ENCODE measurements around the gene THSD4.
"Not testable (repeated sequence)": the region's sequence is repeated elsewhere in the genome, so short reads cannot be mapped to it uniquely, and the experiment has no call there.

Gene THSD4

GRCh38 chr15:71125831-71126450, 10.7 kb downstream of the THSD4 start:
- no peak for DNase-seq

DNA sequence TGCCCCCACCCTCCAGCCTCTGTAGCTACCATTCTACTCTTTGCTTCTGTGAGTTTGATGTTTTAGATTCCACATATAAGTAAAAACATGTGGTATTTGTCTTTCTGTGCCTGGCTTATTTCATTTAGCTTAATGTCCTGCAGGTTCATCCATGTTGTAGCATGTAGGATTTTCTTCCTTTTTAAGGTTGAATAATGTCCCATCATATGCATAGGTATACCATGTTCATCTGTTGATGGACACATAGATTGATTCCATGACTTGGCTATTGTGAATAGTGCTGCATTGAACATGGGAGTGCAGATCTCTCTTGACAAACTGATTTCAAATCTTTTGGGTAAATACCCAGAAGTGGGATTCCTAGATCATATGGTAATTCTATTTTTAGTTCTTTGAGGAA, 11.8 kb downstream of the THSD4 start:
- DNase-seq = no peak

GRCh38 chr15:71128159-71128558, 12.9 kb downstream of the THSD4 start:
- not testable (repeated sequence) for DNase-seq

- DNase-seq = no peak
These were observed 13.8 kb downstream of the THSD4 start for GRCh38 chr15:71128939-71129562.

DNA sequence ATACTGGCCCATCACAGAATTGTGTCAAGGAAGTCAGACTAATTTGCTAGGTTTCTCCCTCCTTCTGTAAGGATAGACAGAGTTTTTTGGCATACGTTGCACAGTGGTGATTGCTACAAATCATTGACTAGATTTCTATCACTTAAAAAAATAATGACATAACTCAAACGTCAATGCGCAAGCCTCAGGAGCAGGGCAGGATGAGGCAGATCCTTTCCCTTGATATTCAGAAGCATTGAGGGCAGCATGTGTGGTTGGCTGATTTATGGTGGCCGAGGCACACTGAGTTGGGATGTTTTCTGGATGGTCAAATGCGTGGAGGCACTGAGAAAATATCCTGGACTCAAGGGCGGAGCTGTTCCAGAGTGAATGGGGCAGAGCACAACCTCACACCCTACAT, 14.4 kb downstream of the THSD4 start:
- DNase-seq = no peak

DNA sequence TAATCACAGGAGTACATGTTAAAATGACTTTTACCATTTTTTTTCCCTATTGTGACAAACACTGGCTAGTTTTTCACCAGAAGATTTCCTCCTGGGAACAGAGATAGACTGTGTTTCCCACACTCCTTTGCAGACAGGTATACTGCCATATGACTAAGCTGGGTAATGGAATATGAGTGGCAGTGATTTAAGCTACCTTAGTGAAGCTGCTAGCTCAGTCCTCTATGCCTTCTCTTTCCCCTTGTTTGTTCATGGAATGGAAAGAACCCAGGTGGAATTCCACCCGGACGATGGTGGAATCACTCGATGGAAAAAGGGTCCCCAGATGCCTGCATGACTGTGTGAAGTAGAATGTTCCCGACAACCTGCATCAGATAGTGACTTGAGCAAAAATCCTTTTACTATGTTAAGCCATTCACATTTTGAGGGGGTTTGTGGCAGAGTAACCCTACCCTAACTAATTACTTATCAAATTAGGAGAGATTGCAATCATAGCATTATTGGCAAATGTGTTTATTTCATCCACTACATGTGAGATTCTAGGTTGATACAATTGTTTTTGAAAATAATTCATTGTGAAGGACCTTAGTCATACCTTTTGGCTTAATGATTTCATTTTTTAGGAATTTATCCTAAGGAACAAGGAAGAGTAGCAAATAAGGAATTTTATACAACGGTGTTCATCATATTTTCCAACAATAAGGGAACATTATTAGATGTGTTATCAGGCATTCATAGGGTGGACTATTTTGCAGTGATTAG, 16.5 kb downstream of the THSD4 start:
- no peak for DNase-seq

GRCh38 chr15:71133747-71134472, 18.6 kb downstream of the THSD4 start:
- no peak for DNase-seq

DNA sequence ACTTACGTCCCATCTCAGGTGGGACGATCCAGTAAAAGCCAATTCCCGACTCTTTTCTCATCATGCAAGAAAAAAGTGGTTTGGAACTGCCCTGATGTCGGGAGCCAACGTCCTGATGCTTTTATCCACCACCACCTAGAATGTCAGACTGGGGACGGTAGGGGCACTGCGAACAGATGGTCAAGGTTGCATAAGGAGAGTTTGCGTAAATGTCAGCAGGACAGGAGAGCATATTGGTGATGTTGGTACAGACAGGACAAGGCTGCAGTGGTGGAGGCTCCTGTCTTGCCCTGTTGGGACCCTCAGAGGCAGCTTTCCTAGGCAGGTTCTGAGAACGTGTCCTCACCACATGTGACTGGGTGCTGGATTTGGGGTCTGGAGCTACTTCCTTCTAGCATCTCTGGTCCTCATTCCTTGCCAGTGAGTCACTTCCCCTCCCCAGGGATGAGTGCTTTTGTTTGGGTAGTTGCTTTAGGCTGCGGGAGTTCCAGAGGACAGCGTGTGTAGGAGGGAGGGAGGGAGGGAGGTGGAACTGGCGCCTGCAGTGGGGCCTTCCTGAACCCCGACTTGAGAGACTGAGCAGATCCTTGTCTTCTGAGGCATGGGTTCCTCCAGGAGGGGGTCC, 21.0 kb downstream of the THSD4 start:
- no peak for DNase-seq

GRCh38 chr15:71136793-71137518, 21.7 kb downstream of the THSD4 start:
- DNase-seq = no peak

- no peak for DNase-seq
These were observed 23.2 kb downstream of the THSD4 start for GRCh38 chr15:71138473-71138872.

GRCh38 chr15:71139241-71139640, 24.0 kb downstream of the THSD4 start:
- no peak for DNase-seq

DNA sequence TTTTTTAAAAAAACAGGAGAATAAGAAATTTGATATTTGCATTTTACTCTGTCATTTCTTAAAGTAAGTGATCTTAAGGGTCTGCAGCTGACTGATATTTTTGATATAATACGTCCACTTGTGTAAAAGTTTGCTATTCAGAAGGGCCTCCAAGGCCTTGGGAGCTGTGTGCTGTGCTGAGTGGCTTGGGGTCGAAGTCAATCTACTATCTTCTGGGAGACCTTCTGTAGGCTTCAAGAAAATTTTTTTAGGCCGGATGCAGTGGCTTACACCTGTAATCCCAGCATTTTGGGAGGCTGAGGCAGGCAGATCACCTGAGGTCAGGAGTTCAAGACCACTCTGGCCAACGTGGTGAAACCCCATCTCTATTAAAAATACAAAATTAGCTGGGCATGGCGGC, 26.3 kb downstream of the THSD4 start:
- no peak for DNase-seq

- DNase-seq = no peak
These were observed 27.5 kb downstream of the THSD4 start for GRCh38 chr15:71142780-71143179.

DNA sequence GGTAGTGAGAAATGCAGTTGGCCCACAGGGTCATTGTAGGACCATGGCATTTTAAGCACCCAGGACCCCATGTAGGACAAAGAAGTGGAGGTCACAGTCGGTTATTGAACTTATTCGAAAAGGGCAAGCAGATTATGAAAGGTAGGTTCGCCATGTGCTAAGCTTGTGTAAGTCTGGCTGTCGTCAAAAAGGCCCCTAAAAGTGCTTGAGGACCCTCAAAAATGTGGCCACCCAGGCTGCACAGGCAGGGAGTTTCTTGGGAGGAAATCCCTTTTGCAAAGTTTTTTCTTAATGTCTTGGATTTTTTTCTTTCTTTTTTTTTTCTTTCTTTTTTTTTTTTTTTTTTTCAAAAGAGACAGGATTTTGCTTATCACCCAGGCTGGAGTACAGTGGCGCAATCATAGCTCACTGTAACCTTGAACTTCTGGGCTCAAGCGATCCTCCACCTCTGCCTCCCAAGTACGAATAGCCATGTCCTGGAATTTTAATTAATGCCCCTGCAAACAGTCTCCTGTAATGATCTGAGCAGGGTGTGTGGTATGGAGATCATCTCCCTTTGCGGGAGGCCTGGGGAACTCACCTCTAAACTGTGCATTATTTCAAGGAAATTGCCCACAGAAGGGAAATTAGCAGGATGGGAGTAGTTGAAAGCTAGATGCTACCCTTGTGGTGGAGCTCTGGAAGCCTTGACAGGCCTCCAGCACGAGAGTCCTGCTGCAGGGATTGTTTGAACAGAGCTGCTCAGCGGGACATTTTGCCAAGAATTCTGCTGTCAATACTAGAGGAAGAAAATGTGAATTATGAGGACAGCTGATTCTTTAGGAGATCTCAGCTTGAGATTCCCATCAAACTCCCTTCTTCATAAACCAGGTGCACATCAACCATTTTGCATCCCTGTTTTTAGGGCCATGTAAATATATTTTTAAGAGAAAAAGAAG, 28.4 kb downstream of the THSD4 start:
- no peak for DNase-seq

DNA sequence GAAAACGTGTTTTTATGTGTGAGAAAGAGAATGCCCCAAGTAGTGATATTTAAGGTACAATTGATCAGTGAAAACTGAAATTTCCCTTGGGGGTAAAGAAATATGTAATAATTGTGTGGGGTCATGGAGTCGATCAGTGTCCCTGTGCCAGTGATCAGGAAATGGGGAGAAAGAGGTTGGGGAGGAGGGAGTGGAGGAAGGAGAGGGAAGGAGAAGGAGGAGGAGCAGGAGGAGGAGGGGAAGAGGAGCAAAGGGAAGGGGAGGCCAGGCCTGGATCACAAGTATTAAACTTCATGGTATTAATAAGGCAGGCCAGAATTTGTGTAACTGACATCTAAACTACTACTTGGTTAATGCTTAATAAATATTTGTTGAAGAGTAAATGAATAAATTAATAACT, 30.4 kb downstream of the THSD4 start:
- DNase-seq = no peak

DNA sequence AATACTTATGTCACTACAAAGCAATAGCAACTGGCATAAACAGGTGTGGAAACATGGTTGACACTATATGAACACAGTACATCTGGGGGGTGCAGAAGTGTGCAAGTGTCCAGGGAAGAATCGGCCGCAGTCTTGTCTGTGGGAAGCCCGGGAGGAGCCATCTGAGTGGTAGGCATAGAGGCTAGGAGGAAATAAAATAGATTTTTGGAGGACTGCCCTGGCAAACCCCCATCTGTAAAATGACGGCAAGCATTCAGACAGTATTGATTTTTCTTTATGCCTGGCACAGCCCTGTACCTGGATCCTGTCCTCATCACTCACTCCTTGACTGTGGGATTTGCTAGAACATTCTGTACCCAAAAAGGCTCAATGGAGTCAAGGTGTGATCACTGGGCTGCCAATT, 31.3 kb downstream of the THSD4 start:
- peak; percentile 45 for DNase-seq

DNA sequence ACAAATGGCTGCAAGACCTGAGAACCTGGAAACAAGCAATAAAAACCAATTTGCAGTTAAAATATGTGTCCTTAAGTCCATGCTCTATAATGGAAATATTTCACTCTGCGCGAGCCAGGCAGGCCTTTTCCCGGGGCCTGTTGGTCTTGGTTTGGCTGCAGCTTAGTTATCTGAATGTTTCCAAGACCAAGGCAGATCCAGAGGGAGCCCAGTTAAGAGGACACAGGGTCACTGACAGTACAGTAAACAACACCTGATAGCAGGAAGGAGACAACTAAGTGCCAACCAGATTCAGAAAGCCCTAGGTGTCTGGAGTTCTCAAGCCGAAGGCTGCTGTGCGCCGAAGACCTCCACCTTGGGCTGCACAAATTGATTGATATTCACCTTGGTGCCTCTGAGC, 32.8 kb downstream of the THSD4 start:
- no peak for DNase-seq

GRCh38 chr15:71149646-71150557, 34.6 kb downstream of the THSD4 start:
- DNase-seq = peak; percentile 50

GRCh38 chr15:71151081-71151480, 35.8 kb downstream of the THSD4 start:
- DNase-seq = no peak

DNA sequence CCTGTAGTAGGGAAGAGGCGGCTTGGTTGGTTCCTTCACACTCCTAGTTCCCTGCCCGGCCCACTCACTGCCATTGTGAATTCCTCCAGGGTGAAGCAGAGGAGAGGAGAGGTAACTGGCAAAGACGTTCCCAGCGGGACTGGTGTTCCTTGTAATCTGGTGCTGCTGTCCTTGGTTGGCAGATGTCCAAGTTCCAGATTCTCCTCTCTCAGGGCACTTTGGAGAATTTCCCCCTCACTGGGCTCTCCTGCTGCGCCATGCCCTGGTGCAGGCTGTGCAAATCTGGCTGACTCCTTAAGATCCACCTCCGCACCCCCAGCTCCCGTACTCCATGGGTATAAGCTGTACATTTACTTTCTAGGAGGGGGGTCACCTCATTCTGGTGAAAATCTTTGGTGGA, 37.3 kb downstream of the THSD4 start:
- no peak for DNase-seq

Data from left hindlimb (tissue), 1 donor.